Activated T-helper 2 cell treated with anti-CD3 and anti-CD28 coated beads, Interferon-gamma antibody, Interleukin-2, Interleukin-4, amounts not matched to agents 10 μg/mL and 5 μg/mL and 100 μg/mL, durations not matched to agents 14 hours and 24 hours and 36 hours (primary cell): Measurements from ENCODE around the gene SERINC4. TPM values are rescaled to one million over a fixed set of nuclear protein-coding genes. Genes with fewer than 3 reads are reported as not detected.
"Not testable (repeated sequence)": the region's sequence is repeated elsewhere in the genome, so short reads cannot be mapped to it uniquely, and the experiment has no call there.

ENCODE experiments used
- DNase-seq: peaks from one replicate; pipeline ENCODE4 v3.0.0; 2021; ENCODE audit warnings: low spot score
- H3K27ac Mint-ChIP-seq: one replicate; pipeline ENCODE4 v1.8.0; 2021; ENCODE audit warnings: mixed read lengths
- H3K27me3 Mint-ChIP-seq: one replicate; pipeline ENCODE4 v1.8.0; 2021; ENCODE audit warnings: low read depth, mixed read lengths
- H3K36me3 Mint-ChIP-seq: one replicate; pipeline ENCODE4 v1.8.0; 2021; ENCODE audit warnings: low read depth, mixed read lengths
- H3K4me1 Mint-ChIP-seq: one replicate; pipeline ENCODE4 v1.8.0; 2021; ENCODE audit warnings: low read depth, mixed read lengths
- H3K4me3 Mint-ChIP-seq: one replicate; pipeline ENCODE4 v1.8.0; 2021; ENCODE audit warnings: low read depth, mild to moderate bottlenecking, moderate library complexity, mixed read lengths
- H3K9me3 Mint-ChIP-seq: one replicate; pipeline ENCODE4 v1.8.0; 2021; ENCODE audit warnings: mixed read lengths
- intact Hi-C: fragments of 100-400 bp; cut with micrococcal nuclease; formaldehyde crosslinking; loops from one replicate; pipeline ENCODE4 v1.15.1; 2023
- total RNA-seq: library from RNA; stranded (reverse); gene quantifications from 2 replicates; pipeline ENCODE4 v1.2.3, GENCODE V29; 2022

Gene SERINC4
- total RNA-seq, 1 donor from 2014 or later = 0.57 TPM

DNA sequence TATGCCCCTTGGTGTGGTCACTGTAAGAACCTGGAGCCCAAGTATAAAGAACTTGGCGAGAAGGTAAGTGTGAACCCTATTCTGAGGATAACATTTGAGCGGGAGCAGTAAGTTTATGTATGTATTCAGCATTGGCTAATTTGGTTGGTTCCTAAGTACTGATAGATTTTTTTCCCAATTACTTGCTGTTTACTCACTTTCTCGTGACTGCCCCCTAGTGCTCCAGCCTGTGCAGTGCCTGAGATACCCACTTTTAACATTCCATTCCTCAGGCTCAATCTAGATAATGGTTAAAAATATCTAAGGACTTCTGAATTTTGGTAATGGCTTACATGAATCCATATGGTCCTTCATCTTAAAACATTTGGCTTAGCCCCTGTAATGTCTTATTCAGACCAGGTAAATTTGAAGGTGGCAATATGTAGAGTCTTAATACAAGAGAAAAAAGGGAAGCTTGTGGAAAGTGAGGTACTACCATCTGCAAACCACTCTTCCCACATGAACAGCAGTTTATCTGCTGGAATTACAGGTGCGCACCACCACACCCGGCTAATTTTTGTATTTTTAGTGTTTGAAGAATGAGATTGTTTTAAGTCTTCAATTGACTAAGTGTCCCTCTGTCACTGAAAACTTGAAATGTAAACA, 30.3 kb downstream of the SERINC4 start:
- H3K27me3 Mint-ChIP-seq = no peaks in the 10 kb centered on the region
- H3K36me3 Mint-ChIP-seq = peaks cover 75% of the 10 kb centered on the region
- no peak overlapping the region for H3K4me3 Mint-ChIP-seq
- H3K9me3 Mint-ChIP-seq = no peaks in the 10 kb centered on the region
- DNase-seq = peak; percentile 33
- peak overlapping the region; percentile 21 for H3K27ac Mint-ChIP-seq
- intact Hi-C loops = loop anchor here (2.0 kb wide), 1 partner anchor 17 kb away; no protein-coding TSS in a partner anchor
- no peaks in the 10 kb centered on the region for H3K4me1 Mint-ChIP-seq

DNA sequence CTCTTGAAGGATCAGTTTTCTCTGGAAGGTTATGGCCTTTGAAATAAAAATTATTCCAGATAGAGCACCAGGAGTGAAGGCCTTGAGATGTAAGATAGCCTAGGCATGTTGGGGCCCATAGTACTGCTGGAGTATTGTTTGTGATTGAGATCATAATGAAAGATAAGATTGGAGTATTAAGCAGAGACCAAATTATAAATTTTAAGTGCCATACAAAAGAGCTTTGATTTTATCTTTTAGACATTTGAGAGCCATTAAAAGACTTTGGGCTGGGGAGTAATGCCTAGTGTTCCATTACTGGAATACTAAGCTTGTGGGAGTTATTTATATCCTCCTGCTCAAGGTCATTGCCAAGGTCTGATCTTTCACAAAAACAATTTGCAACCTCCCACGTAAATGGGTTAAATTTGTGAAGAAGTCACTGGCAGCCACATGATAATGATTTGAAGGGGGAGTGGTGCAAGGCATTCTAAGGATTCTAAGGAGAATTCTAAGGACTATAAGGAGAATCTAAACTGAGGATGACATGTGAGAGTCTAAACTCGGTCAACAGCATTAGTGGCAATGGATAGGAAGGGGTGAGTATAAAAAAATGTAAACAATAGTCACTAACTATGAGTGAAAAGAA, 36.1 kb downstream of the SERINC4 start:
- no peaks in the 10 kb centered on the region for H3K27me3 Mint-ChIP-seq
- H3K4me1 Mint-ChIP-seq = no peaks in the 10 kb centered on the region
- no peak for DNase-seq
- H3K27ac Mint-ChIP-seq = peak overlapping the region; percentile 16
- no peaks in the 10 kb centered on the region for H3K9me3 Mint-ChIP-seq
- H3K36me3 Mint-ChIP-seq = peaks cover 74% of the 10 kb centered on the region
- intact Hi-C loops = no loop called here
- no peak overlapping the region for H3K4me3 Mint-ChIP-seq

DNA sequence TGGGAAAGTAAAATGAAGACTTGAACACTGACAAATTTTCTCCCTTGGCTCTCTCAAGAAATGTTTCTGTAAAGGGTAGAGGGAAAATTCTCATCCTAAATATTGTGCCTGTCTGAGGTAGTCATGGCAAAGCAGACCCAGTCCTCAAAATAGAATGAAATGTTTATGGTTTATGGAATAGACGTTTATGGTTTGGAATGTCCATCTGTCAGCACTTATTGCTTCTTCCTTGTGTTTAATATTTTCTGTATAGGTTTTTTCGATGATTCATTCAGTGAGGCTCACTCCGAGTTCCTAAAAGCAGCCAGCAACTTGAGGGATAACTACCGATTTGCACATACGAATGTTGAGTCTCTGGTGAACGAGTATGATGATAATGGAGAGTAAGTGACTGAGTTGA, 37.2 kb downstream of the SERINC4 start:
- no peaks in the 10 kb centered on the region for H3K4me1 Mint-ChIP-seq
- no peak for DNase-seq
- H3K27me3 Mint-ChIP-seq = no peaks in the 10 kb centered on the region
- intact Hi-C loops = no loop called here
- H3K4me3 Mint-ChIP-seq = no peak overlapping the region
- H3K9me3 Mint-ChIP-seq = no peaks in the 10 kb centered on the region
- no peak overlapping the region for H3K27ac Mint-ChIP-seq
- H3K36me3 Mint-ChIP-seq = peaks cover 73% of the 10 kb centered on the region

DNA sequence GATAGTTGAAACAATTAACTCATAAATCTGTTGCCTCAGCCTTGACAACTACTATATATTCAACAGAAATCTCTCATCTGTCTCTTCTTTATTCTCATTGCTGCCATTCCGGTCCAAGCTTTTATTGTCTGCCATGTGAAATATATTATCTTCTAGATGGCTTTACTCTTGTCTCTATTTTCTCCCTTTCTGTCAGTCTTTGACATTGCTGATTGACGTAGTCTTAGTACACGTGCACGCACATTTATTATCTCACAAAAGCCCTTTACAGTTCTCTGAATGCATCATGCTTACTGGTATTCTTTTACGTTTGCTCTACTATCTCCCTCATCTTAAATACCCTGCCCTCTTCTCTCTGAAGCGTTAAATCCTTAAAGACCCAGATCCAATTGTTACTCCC, 48.1 kb downstream of the SERINC4 start:
- Mint-ChIP-seq H3K27me3 (no peaks in the 10 kb centered on the region), H3K9me3 (no peaks in the 10 kb centered on the region), H3K27ac (no peak overlapping the region), H3K36me3 (peaks cover 74% of the 10 kb centered on the region), H3K4me1 (peaks cover 30% of the 10 kb centered on the region), H3K4me3 (peak overlapping the region; percentile 10)
- intact Hi-C loops = loop anchor here (2.0 kb wide), 2 partner anchors 19 to 25 kb away; partner anchors contain the start of gene ELL3
- no peak for DNase-seq

DNA sequence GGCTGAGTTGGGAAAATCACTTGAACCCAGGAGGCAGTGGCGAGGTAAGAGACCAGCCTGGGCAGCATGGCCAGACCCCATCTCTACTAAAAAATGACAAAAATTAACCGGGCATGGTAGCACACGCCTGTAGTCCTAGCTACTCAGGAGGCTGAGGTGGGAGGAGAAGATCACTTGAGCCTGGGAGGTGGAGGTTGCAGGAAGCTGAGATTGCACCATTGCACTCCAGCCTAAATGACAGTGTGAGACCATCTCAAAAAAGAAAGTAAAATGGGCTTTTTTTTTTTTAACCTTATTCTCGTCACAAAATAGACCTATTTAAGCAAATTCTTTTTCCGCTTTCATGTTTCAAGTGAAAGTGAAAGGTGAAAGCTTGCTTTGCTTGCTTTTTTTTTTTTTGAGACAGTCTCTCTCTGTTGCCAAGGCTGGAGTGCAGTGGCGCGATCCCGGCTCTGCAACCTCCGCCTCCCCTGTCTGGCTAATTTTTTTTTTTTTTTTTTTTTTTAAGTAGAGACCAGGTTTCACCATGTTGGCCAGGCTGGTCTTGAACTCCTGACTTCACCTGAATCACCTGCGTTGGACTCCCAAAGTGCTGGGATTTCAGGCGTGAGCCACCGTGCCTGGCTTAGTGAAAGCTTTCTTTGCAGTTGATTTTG, 50.2 kb downstream of the SERINC4 start:
- H3K4me3 Mint-ChIP-seq = peak overlapping the region; percentile 63
- H3K27ac Mint-ChIP-seq = peak overlapping the region; percentile 72
- DNase-seq = peak; percentile 48
- H3K9me3 Mint-ChIP-seq = no peaks in the 10 kb centered on the region
- peaks cover 33% of the 10 kb centered on the region for H3K4me1 Mint-ChIP-seq
- intact Hi-C loops = loop anchor here (2.0 kb wide), 2 partner anchors 27 to 43 kb away; partner anchors contain the start of genes ELL3 and SERF2
- H3K36me3 Mint-ChIP-seq = peaks cover 58% of the 10 kb centered on the region
- H3K27me3 Mint-ChIP-seq = no peaks in the 10 kb centered on the region

DNA sequence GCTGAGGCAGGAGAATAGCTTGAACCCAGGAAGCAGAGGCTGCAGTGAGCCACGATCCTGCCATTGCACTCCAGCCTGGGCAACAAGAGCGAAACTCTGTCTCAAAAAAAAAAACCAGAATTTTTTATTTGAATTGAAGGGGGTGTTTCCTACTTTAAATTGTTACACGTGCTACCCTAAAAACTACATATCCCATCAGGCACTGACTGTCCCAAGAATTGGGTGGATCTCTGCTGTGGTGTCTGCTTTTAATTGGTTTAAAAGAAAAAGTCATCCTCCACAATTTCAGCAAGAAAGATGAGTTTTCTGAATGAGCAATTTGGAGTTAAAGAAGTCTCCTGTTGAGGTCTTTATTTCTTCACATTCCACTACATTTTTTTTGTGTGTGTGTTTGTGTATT, 51.6 kb downstream of the SERINC4 start:
- peaks cover 33% of the 10 kb centered on the region for H3K4me1 Mint-ChIP-seq
- H3K27me3 Mint-ChIP-seq = no peaks in the 10 kb centered on the region
- peak overlapping the region; percentile 38 for H3K27ac Mint-ChIP-seq
- no peak for DNase-seq
- H3K4me3 Mint-ChIP-seq = peak overlapping the region; percentile 95
- H3K36me3 Mint-ChIP-seq = peaks cover 47% of the 10 kb centered on the region
- no peaks in the 10 kb centered on the region for H3K9me3 Mint-ChIP-seq
- intact Hi-C loops = loop anchor here (2.0 kb wide), 1 partner anchor 44 kb away; the partner anchor contains the start of gene SERF2

DNA sequence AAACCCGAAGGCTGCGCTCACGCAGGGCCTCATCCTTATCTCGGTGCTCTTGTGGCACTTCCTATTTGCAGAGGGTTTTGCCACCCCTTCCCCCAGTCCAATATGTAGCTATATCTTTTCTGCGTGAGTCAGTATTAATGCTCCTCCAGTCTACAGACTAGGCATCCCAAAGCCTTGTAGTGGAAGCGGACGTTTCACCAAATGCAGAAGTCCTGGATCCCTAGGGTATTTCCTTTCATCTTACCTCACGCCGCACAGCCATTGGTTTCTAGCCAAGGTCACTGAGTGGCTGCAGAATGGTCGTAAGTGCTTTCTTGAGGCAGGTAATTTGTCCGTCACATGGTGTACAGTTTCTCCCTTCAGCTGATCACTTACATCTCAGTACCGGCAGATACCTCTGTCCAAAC, 53.1 kb downstream of the SERINC4 start:
- peaks cover 38% of the 10 kb centered on the region for H3K36me3 Mint-ChIP-seq
- H3K4me3 Mint-ChIP-seq = peak overlapping the region; percentile 95
- not testable (repeated sequence) for H3K27me3 Mint-ChIP-seq, DNase-seq, H3K9me3 Mint-ChIP-seq
- H3K4me1 Mint-ChIP-seq = peaks cover 29% of the 10 kb centered on the region
- intact Hi-C loops = loop anchor here (2.0 kb wide), 1 partner anchor 54 kb away; the partner anchor contains the start of genes HYPK and SERINC4
- H3K27ac Mint-ChIP-seq = peak overlapping the region; percentile 96

DNA sequence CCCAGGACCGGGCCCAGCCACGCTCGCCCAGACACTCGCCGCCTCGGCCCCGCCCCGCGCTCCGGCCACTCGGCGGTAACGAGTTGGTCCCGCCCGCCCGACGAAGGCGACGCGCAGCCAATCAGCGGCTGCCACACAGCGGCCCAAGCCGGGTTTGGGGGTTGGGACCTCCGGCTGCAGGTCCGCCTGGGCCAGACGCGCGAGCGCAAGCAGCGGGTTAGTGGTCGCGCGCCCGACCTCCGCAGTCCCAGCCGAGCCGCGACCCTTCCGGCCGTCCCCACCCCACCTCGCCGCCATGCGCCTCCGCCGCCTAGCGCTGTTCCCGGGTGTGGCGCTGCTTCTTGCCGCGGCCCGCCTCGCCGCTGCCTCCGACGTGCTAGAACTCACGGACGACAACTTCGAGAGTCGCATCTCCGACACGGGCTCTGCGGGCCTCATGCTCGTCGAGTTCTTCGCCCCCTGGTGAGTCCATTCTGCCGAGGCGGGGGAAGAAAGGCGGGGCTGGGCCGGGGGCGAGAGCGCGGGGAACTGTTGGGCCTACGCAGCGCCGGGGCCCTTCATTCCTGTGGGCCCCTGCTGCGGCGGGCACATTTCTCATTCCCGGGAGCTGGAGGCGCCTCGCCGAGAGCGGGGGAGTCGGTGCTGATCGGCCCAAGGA, 53.6 kb downstream of the SERINC4 start, which contains the start of gene PDIA3:
TSS of gene PDIA3 (plus strand) at position 194 of the 658 bp plus-strand sequence. CDS start at position 296, 102 bp downstream.
- peaks cover 33% of the 10 kb centered on the region for H3K36me3 Mint-ChIP-seq
- H3K27ac Mint-ChIP-seq = peak within 1 kb of the TSS; percentile 96
- peak within 1 kb of the TSS; percentile 95 for H3K4me3 Mint-ChIP-seq
- peaks cover 24% of the 10 kb centered on the region for H3K4me1 Mint-ChIP-seq
- not testable (repeated sequence) for H3K27me3 Mint-ChIP-seq, H3K9me3 Mint-ChIP-seq
- DNase-seq = peak; percentile 90
- intact Hi-C loops = loop anchor here (2.0 kb wide), 1 partner anchor 54 kb away; the partner anchor contains the start of genes HYPK and SERINC4

Other genes starting within 250 kb of the SERINC4 start
- 62.4 and 71.6 TPM in 2 replicates for gene PPIP5K1, start 210.0 kb downstream of the SERINC4 start, total RNA-seq
- 0.32 and 0.53 TPM in 2 replicates for gene CKMT1B, start 206.2 kb downstream of the SERINC4 start, total RNA-seq
- 0.30 and 0.55 TPM in 2 replicates for gene STRC, start 181.4 kb downstream of the SERINC4 start, total RNA-seq
- gene CATSPER2, start 151.4 kb downstream of the SERINC4 start, total RNA-seq = 8.3 and 9.8 TPM in 2 replicates
- 0.11 and 0.48 TPM in 2 replicates for gene CKMT1A, start 106.4 kb downstream of the SERINC4 start, total RNA-seq
- gene PDIA3, start 53.8 kb downstream of the SERINC4 start, total RNA-seq = 370 and 384 TPM in 2 replicates
- 1.0 and 1.3 TPM in 2 replicates for gene ELL3, start 23.3 kb downstream of the SERINC4 start, total RNA-seq
- 580 and 598 TPM in 2 replicates for gene SERF2, start 7.9 kb downstream of the SERINC4 start, total RNA-seq
- gene HYPK, start 379 bp upstream of the SERINC4 start, total RNA-seq = 23.6 and 24.3 TPM in 2 replicates
- gene MFAP1, start 24.5 kb upstream of the SERINC4 start, total RNA-seq = 43.7 and 44.3 TPM in 2 replicates
- 67.8 and 71.0 TPM in 2 replicates for gene WDR76, start 26.8 kb upstream of the SERINC4 start, total RNA-seq